HL-60 (cell line): ENCODE data around the gene CALN1.

Source experiments
- DNase-seq, 2 experiments: peaks; one replicate each; pipeline ENCODE4 v3.0.0-alpha.2; 2010 to 2020; ENCODE audit warnings: low read depth in 1 of 2, low spot score in 1 of 2
- H3K27ac ChIP-seq: fragments of 250-450 bp; sonication (Bioruptor Pico); replicated peaks from 2 replicates; pipeline ENCODE4 v1.5.1; 2020; ENCODE audit warnings: mild to moderate bottlenecking, moderate library complexity
- H3K27me3 ChIP-seq: fragments of 250-450 bp; sonication (Bioruptor Pico); 2 replicates; pipeline ENCODE4 v1.5.1; 2021; ENCODE audit warnings: mild to moderate bottlenecking, moderate library complexity; ENCODE audit not compliant: insufficient read depth, poor library complexity, severe bottlenecking
- H3K4me3 ChIP-seq: replicated peaks from 2 replicates; pipeline ENCODE4 v1.5.1; 2011; ENCODE audit warnings: mild to moderate bottlenecking, control low read depth, low read length; ENCODE audit not compliant: insufficient read depth
- CTCF ChIP-seq: IDR thresholded peaks from one replicate; pipeline ENCODE4 v1.5.1; 2011; ENCODE audit warnings: low read length, control low read depth, inconsistent platforms; ENCODE audit not compliant: insufficient read depth
- GABPA ChIP-seq: IDR thresholded peaks from 2 replicates; pipeline ENCODE4 v1.6.1; 2012; ENCODE audit warnings: low read depth
- POLR2AphosphoS5 ChIP-seq: IDR thresholded peaks from 2 replicates; pipeline ENCODE4 v1.6.1; 2012; ENCODE audit warnings: low read depth
- SPI1 ChIP-seq: IDR thresholded peaks from 2 replicates; pipeline ENCODE4 v1.6.1; 2012; ENCODE audit warnings: low read depth, mild to moderate bottlenecking, borderline replicate concordance
- TF ChIP-seq, protein P1 (sequence below): IDR thresholded peaks from 2 replicates; pipeline ENCODE4 v1.6.1; 2012; ENCODE audit warnings: low read depth; ENCODE audit not compliant: insufficient replicate concordance

CALN1 gene

GRCh38 chr7:72307566-72307965, 104.6 kb downstream of the CALN1 start:
- Histone ChIP-seq H3K27me3 (no peaks in the 10 kb centered on the region), H3K4me3 (no peak overlapping the region), H3K27ac (no peak overlapping the region)
- no peak for TF ChIP-seq POLR2AphosphoS5
- TF ChIP-seq CTCF, result no peak
- TF ChIP-seq, protein P1, sequence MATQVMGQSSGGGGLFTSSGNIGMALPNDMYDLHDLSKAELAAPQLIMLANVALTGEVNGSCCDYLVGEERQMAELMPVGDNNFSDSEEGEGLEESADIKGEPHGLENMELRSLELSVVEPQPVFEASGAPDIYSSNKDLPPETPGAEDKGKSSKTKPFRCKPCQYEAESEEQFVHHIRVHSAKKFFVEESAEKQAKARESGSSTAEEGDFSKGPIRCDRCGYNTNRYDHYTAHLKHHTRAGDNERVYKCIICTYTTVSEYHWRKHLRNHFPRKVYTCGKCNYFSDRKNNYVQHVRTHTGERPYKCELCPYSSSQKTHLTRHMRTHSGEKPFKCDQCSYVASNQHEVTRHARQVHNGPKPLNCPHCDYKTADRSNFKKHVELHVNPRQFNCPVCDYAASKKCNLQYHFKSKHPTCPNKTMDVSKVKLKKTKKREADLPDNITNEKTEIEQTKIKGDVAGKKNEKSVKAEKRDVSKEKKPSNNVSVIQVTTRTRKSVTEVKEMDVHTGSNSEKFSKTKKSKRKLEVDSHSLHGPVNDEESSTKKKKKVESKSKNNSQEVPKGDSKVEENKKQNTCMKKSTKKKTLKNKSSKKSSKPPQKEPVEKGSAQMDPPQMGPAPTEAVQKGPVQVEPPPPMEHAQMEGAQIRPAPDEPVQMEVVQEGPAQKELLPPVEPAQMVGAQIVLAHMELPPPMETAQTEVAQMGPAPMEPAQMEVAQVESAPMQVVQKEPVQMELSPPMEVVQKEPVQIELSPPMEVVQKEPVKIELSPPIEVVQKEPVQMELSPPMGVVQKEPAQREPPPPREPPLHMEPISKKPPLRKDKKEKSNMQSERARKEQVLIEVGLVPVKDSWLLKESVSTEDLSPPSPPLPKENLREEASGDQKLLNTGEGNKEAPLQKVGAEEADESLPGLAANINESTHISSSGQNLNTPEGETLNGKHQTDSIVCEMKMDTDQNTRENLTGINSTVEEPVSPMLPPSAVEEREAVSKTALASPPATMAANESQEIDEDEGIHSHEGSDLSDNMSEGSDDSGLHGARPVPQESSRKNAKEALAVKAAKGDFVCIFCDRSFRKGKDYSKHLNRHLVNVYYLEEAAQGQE, result no peak
- TF ChIP-seq SPI1, result no peak
- no peak for TF ChIP-seq GABPA
- no peak for DNase-seq

- DNase-seq, result no peak
- H3K27me3 ChIP-seq, result no peaks in the 10 kb centered on the region
- no peak overlapping the region for H3K4me3 ChIP-seq
- H3K27ac ChIP-seq, result no peak overlapping the region
- no peak for TF ChIP-seq GABPA
- no peak for TF ChIP-seq SPI1
- no peak for TF ChIP-seq POLR2AphosphoS5
- TF ChIP-seq, protein P1, result no peak
- no peak for TF ChIP-seq CTCF
Measured at GRCh38 chr7:72298912-72299311, 113.2 kb downstream of the CALN1 start.

DNA sequence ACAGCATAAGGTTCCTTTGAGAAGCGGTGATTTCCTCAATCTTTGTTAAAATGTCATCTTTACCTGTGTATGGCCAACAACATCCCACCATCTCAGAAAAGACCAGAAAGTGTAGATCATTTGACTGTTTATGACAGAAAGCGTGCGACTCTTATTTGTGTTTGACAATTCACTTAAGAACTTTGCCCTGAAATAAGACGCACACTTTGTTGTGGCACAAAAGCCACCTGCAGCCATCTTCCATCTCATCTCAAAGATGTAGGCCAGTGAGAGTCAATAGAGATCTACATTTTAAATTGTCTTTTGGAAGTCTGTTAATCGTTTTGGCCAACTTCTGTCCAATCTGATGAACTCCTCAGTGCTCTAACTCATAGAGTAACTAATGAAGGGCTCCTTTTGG, 114.0 kb downstream of the CALN1 start:
- Histone ChIP-seq H3K27me3 (no peaks in the 10 kb centered on the region), H3K4me3 (no peak overlapping the region), H3K27ac (no peak overlapping the region)
- DNase-seq, result no peak
- TF ChIP-seq POLR2AphosphoS5, result no peak
- TF ChIP-seq GABPA, result no peak
- TF ChIP-seq CTCF, result no peak
- no peak for TF ChIP-seq SPI1
- TF ChIP-seq, protein P1, result no peak
